Measurements from ENCODE around the gene SLC13A4. TPM values are rescaled to one million over a fixed set of nuclear protein-coding genes. Genes with fewer than 3 reads are reported as not detected.

SLC13A4 gene
- total and polyA plus RNA-seq, 2 of the 13 experiments (the other 11 are each of a cell fraction or from before 2014, with no cell fraction given): 0.04 TPM; not detected in 1

DNA sequence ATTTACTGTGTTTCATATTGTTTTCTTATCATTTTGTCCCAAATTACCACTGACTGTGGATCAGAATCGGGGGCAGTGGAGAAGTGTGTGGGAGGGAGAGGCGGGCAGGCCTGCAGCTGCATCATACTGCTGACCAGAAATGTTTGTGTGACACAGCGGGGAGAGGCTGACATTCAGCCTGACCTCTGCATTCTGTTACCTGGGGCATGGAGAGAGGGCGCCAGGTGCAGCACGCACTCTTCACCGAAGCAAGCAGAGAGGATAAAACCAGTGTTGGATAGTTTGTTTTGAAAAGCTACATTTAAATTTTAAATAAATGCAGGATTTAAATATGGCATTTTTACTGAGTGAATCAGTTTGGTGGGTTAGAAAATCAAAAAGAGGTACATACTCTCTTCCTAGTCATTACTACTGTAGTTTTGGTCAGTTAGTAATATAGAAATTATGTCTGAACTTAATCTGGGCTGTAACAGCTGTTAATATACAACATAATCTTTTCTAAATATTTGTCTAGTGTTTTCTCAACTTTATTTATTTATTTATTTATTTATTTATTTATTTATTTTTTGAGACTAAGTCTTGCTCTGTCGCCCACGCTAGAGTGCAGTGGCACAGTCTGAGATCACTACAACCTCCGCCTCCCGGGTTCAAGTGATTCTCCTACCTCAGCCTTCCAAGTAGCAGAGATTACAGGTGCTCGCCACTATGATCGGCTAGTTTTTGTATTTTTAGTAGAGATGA is 74.5 kb downstream of the SLC13A4 start (continued):
- TF ChIP-seq, protein P1, sequence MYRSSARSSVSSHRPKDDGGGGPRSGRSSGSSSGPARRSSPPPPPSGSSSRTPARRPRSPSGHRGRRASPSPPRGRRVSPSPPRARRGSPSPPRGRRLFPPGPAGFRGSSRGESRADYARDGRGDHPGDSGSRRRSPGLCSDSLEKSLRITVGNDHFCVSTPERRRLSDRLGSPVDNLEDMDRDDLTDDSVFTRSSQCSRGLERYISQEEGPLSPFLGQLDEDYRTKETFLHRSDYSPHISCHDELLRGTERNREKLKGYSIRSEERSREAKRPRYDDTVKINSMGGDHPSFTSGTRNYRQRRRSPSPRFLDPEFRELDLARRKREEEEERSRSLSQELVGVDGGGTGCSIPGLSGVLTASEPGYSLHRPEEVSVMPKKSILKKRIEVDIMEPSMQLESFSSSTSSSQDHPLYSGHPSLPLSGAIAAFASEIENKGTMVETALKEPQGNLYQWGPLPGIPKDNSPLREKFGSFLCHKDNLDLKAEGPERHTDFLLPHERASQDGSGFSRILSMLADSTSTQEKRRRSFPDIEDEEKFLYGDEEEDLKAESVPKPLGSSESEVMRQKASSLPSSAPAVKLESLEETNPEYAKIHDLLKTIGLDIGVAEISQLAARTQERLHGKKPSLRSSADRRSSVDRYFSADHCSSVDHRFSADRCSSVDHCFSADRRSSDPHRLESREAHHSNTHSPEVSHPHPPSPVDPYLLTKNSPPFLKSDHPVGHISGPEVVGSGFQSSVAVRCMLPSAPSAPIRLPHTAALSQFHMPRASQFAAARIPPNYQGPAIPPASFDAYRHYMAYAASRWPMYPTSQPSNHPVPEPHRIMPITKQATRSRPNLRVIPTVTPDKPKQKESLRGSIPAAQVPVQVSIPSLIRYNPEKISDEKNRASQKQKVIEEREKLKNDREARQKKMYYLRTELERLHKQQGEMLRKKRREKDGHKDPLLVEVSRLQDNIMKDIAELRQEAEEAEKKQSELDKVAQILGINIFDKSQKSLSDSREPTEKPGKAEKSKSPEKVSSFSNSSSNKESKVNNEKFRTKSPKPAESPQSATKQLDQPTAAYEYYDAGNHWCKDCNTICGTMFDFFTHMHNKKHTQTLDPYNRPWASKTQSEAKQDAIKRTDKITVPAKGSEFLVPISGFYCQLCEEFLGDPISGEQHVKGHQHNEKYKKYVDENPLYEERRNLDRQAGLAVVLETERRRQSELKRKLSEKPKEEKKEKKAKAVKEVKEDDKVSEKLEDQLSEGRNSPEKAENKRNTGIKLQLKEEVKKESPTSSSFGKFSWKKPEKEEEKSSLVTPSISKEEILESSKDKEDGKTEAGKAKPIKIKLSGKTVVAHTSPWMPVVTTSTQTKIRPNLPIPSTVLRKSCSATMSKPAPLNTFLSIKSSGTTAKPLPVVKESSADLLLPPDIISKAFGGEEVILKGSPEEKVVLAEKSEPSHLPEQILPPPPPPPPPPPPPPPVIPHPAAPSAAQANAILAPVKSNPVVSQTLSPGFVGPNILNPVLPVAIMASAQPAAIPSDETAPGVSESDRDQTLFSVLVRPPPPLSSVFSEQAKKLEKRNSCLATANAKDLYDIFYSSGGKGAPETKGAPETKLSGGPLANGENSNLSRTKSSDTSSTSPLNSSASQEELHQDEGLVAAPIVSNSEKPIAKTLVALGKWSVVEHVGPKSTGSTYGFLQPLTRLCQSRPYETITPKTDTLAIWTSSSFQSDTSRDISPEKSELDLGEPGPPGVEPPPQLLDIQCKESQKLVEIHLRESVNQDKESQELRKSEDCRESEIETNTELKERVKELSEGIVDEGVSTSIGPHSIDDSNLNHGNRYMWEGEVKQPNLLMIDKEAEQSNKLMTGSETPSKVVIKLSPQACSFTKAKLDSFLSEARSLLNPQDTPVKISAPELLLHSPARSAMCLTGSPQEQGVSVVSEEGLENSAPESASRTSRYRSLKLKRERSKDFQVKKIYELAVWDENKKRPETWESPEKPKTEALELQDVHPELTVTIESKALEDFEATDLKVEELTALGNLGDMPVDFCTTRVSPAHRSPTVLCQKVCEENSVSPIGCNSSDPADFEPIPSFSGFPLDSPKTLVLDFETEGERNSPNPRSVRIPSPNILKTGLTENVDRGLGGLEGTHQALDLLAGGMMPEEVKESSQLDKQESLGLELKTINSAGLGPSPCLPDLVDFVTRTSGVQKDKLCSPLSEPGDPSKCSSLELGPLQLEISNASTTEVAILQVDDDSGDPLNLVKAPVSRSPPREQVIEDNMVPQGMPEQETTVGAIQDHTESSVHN (CRISPR knock-in tag; IDR thresholded peaks at IDR 0.05): no peak
- TF ChIP-seq ESRRA (CRISPR knock-in tag; IDR thresholded peaks at IDR 0.05; ENCODE audit: low read depth) (no peak), ZNF251 (CRISPR knock-in tag; IDR thresholded peaks at IDR 0.05) (no peak), SRSF1 (optimal IDR thresholded peaks at IDR 0.05; ENCODE audit: low read depth, low read length) (no peak), ZNF713 (CRISPR knock-in tag; IDR thresholded peaks at IDR 0.05) (no peak), RFXAP (CRISPR knock-in tag; IDR thresholded peaks at IDR 0.05; ENCODE audit: borderline replicate concordance) (no peak), ZNF883 (CRISPR knock-in tag; IDR thresholded peaks at IDR 0.05; ENCODE audit: not compliant biosample characterization) (no peak)
- TF ChIP-seq, protein P2, sequence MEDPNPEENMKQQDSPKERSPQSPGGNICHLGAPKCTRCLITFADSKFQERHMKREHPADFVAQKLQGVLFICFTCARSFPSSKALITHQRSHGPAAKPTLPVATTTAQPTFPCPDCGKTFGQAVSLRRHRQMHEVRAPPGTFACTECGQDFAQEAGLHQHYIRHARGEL (CRISPR knock-in tag; IDR thresholded peaks at IDR 0.05): no peak
- TF ChIP-seq, protein P3, sequence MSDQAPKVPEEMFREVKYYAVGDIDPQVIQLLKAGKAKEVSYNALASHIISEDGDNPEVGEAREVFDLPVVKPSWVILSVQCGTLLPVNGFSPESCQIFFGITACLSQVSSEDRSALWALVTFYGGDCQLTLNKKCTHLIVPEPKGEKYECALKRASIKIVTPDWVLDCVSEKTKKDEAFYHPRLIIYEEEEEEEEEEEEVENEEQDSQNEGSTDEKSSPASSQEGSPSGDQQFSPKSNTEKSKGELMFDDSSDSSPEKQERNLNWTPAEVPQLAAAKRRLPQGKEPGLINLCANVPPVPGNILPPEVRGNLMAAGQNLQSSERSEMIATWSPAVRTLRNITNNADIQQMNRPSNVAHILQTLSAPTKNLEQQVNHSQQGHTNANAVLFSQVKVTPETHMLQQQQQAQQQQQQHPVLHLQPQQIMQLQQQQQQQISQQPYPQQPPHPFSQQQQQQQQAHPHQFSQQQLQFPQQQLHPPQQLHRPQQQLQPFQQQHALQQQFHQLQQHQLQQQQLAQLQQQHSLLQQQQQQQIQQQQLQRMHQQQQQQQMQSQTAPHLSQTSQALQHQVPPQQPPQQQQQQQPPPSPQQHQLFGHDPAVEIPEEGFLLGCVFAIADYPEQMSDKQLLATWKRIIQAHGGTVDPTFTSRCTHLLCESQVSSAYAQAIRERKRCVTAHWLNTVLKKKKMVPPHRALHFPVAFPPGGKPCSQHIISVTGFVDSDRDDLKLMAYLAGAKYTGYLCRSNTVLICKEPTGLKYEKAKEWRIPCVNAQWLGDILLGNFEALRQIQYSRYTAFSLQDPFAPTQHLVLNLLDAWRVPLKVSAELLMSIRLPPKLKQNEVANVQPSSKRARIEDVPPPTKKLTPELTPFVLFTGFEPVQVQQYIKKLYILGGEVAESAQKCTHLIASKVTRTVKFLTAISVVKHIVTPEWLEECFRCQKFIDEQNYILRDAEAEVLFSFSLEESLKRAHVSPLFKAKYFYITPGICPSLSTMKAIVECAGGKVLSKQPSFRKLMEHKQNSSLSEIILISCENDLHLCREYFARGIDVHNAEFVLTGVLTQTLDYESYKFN (CRISPR knock-in tag; conservative IDR thresholded peaks at IDR 0.05): no peak
- TF ChIP-seq, protein P4, sequence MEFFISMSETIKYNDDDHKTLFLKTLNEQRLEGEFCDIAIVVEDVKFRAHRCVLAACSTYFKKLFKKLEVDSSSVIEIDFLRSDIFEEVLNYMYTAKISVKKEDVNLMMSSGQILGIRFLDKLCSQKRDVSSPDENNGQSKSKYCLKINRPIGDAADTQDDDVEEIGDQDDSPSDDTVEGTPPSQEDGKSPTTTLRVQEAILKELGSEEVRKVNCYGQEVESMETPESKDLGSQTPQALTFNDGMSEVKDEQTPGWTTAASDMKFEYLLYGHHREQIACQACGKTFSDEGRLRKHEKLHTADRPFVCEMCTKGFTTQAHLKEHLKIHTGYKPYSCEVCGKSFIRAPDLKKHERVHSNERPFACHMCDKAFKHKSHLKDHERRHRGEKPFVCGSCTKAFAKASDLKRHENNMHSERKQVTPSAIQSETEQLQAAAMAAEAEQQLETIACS (CRISPR knock-in tag; IDR thresholded peaks at IDR 0.05): no peak
- TF ChIP-seq, protein P5, sequence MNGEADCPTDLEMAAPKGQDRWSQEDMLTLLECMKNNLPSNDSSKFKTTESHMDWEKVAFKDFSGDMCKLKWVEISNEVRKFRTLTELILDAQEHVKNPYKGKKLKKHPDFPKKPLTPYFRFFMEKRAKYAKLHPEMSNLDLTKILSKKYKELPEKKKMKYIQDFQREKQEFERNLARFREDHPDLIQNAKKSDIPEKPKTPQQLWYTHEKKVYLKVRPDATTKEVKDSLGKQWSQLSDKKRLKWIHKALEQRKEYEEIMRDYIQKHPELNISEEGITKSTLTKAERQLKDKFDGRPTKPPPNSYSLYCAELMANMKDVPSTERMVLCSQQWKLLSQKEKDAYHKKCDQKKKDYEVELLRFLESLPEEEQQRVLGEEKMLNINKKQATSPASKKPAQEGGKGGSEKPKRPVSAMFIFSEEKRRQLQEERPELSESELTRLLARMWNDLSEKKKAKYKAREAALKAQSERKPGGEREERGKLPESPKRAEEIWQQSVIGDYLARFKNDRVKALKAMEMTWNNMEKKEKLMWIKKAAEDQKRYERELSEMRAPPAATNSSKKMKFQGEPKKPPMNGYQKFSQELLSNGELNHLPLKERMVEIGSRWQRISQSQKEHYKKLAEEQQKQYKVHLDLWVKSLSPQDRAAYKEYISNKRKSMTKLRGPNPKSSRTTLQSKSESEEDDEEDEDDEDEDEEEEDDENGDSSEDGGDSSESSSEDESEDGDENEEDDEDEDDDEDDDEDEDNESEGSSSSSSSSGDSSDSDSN (CRISPR knock-in tag; IDR thresholded peaks at IDR 0.05): no peak

All from HepG2 (cell line).